Astrocyte of the hippocampus (primary cell): ENCODE measurements around the gene RASGRP2.
"Not testable (repeated sequence)": the region's sequence is repeated elsewhere in the genome, so short reads cannot be mapped to it uniquely, and the experiment has no call there.

ENCODE experiments used
- DNase-seq: peaks from one replicate; pipeline ENCODE4 v3.0.0; 2011; ENCODE audit warnings: low read depth, low spot score

Gene RASGRP2

GRCh38 chr11:64720640-64721358 lies 23.1 kb downstream of the RASGRP2 start:
- DNase-seq: no peak

- DNase-seq: no peak
Measured at GRCh38 chr11:64720167-64720566, 23.8 kb downstream of the RASGRP2 start.

DNA sequence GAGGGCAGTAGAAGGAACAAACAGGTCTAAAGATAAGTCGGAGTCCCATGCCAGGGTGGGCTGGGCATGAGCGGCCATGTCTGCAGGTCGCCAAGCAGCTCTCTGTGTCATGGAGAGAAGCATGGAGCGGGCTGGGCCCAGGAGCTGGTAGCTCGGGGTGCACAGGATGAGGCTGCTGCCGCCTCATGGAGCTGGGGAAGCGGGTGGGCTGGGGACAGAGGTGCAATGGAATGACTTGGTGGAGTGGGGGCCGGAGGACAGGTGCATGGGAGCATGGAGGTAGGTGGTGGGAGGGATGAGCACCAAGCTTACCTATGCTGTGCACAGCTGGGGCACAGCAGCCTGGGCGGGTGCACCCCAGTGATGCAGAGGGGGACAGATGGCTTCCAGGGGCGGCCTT lies 24.5 kb downstream of the RASGRP2 start:
- no peak for DNase-seq

GRCh38 chr11:64718780-64719124 lies 25.2 kb downstream of the RASGRP2 start:
- no peak for DNase-seq

DNA sequence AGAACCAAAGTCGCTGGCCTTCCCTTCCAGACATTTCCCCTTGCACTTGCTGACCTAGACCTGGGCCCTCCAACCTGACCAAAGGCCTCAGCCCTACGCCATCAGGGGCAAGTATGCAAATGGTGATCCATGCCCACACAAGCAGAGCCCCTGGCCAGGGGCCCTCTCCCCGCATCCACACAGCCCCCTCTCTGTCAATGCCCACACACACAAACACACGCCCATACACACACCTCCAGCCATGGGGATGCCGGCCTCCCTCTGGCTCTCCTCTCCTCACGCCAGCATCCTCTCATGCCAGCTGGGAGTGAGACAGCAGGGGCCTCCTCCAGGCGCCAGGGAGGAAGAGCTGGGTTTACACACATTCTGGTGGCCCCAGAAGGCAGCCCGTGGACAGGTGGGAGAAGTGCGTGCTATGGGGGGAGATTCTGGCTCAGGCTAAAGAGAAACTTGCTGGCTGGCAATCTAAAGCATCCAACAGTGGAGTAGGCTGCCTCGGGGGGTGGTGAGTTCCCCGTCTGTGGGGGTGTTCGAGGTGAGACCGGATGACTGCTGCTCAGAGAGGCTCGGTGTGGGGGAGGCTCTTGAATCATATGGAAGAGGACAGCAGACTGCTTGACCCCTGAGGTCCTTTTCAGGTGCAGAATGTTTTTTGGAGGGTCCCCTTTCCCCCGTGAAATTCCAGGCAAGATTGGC lies 25.7 kb downstream of the RASGRP2 start:
- no peak for DNase-seq

- no peak for DNase-seq
Measured at GRCh38 chr11:64717268-64717578, 26.7 kb downstream of the RASGRP2 start.

DNA sequence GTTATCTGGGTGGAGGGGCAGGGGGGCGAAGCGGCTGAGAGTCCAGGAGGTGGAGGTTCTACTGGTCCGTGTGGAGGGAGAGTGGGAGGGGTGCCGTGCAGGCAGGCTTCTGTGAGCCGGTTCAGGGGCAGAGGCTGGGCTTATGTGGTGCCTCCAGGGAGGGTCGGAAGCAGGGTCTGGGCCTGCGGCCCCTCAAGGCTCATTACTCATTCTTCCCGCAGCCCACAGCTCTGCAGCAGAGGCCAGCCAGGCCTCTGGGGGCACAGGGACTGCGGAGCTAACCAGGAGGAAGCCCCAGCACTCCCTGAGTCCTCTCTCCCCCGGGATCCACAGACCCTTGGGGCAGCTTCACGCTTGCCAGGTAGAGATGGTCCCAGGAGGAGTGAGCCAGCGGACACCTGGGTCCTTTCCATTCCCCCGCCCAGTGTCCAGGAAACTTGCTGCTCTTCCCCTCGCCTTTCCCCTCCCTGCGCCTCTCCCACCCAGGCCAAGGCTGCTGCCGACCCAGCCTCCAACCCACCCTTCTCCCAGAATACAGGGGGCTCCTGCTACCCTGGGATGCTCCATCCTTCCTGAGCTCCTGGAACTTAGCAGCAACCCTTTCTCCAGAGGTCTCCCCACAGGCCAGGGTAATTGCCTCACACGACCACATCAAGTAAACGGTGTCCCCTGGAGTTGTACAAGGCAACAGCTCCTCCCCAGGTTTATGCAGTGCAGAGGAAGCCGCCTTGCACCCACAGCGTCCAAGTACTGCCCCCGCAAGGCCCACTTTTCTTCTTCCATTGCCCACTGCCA lies 27.3 kb downstream of the RASGRP2 start:
- DNase-seq: no peak

DNA sequence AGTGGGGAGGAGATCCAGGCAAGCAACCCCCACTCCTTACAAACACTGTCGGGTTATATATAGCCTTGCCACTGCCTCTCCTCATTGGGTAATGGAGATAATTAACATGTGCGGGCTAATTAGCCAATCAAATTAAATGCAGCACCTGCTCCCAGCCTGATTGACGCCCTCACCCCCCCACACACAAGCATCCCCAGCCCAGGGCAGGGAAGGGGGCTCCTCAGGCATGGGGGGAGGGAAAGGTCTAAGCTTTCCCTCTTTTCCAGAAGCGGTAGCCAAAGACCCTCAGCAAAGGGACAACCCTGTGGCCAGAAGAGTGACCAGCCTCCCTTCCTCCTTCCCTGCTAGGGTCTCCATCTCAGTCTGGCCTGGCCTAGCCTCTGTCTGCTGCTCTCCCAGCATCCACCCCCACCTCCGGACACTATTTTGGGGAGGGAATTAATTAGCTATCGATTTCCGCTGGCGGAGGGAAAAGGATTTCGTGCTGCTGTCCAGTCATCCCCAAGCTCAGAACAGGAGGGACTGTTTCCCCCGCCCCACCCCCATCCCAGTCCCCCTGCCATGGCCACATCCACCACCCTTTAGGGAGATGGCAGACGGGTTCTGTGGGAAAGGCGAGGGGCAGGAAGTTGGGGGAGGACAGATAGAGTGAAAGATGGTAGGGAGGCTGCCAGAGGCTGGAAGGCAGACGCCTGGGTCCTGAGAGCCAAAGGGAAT lies 28.0 kb downstream of the RASGRP2 start:
- no peak for DNase-seq

- DNase-seq: no peak
Measured at GRCh38 chr11:64715110-64715509, 28.8 kb downstream of the RASGRP2 start.

- no peak for DNase-seq
Measured at GRCh38 chr11:64714666-64715065, 29.3 kb downstream of the RASGRP2 start.

- no peak for DNase-seq
Measured at GRCh38 chr11:64713781-64714363, 30.1 kb downstream of the RASGRP2 start.

DNA sequence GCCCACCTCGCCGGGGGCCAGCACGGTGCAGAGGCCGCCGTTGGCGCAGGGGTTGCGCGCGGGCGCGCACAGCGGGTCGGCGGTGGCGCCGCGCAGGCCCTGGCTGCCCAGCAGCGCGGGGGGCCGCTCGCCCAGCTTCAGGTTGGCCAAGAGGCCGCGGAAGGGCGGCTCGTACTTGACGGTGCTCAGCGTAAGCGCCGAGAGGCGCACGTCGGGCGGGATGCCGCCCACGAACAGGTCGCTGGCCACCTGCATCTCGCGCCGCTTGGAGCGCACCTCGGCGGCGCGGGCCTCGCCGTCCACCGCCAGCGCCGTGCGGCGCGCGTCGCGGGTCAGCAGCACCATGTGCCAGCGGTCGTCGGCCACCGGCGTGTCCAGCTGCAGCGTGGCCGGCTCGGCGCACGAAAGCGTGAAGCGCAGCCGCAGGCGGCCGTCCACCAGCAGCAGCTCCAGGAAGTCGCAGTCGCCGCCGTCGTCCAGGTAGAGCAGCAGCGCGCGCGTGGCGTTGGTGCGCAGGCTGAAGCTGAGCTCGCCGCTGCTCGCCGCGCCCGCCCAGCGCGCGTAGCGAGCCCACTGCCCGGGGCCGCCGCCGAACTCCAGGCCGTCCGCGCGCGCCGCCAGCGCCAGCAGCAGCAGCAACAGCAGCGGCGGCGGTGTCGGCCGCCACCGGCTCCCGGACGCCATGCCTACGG lies 30.8 kb downstream of the RASGRP2 start:
- peak; percentile 82 for DNase-seq

GRCh38 chr11:64712430-64713015 lies 31.4 kb downstream of the RASGRP2 start:
- DNase-seq: no peak

DNA sequence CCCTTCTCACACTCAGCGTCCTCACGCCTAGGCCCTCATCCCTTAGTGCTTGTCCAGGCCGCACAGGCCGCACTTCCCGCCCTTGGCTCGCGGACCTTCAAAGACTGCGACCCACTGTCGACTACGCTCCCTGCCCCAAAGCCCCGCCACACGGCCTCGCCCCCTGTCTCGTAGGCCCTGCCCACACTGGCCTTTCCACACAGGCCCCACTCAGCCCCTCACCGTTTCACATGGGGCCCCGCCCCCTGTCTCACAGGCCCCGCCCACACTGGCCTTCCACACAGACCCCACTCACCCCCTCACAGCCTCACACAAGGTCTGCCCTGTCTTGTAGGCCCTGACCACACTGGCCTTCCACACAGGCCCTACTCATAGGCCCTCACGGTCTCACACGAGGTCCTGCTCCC lies 32.0 kb downstream of the RASGRP2 start:
- DNase-seq: no peak

GRCh38 chr11:64711138-64711955 lies 32.6 kb downstream of the RASGRP2 start:
- no peak for DNase-seq

GRCh38 chr11:64710418-64711137 lies 33.4 kb downstream of the RASGRP2 start:
- peak; percentile 52 for DNase-seq

GRCh38 chr11:64705501-64705900 lies 38.4 kb downstream of the RASGRP2 start:
- no peak for DNase-seq

GRCh38 chr11:64703048-64703447 lies 40.9 kb downstream of the RASGRP2 start:
- DNase-seq: no peak

GRCh38 chr11:64701956-64702355 lies 42.0 kb downstream of the RASGRP2 start:
- not testable (repeated sequence) for DNase-seq
